Measurements from ENCODE around the gene CACNA1D.
A peak's percentile ranks its signal among the peaks of the same experiment; 100 is the strongest.

Gene CACNA1D

DNA sequence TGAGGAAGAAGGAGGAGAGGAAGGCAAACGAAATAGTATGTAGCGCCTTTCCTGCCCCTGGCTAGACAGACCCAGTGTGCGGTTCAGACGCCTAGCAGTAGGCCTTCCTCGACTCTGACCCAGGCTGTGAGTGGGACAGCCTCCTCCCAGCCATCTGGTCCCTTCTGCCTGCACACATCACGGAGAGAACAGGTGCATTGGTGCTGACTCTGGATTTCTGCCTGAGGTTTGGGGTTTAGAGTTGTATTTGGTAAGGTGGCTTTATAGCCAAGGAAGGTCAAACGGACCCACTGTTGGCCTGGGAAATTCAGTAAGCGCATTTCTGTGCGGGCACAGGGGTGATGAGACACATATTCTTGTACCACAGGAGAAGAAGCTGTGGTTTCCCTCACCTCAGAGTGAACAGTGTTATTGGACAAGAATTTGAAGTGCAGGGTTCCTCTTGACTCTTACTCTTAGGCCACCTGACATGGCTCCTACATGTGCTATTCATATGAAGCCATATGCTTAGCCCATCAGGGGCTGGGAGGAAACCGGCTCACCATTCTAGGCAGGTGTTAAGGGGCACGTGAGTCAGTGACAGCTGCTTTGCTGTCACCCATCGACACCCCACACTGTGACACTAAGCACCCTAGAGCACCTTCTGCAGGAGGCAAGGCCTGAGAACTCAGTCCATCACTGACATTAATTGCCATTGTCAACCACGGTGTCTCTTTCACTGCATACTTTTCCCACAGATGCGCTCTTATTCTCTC lies 208.5 kb downstream of the CACNA1D start:
- Mint-ChIP-seq H3K9me3 (no peaks in the 10 kb centered on the region), H3K4me3 (no peak overlapping the region), H3K4me1 (no peaks in the 10 kb centered on the region), H3K27ac (ENCODE audit: low read depth) (no peak overlapping the region), H3K36me3 (ENCODE audit: insufficient read depth) (no peaks in the 10 kb centered on the region), H3K27me3 (peaks cover 17% of the 10 kb centered on the region)
- ATAC-seq (replicated peaks; ENCODE audit: extremely low read depth, poor library complexity, severe bottlenecking) (no peak), DNase-seq (ENCODE audit: low spot score in 2 of 2) (no peak)

GRCh38 chr3:53703630-53704362 lies 209.4 kb downstream of the CACNA1D start:
- no peak for ATAC-seq (replicated peaks; ENCODE audit: extremely low read depth, poor library complexity, severe bottlenecking)
- no peaks in the 10 kb centered on the region for H3K4me1 Mint-ChIP-seq
- no peak for DNase-seq (ENCODE audit: low spot score in 2 of 2)

DNA sequence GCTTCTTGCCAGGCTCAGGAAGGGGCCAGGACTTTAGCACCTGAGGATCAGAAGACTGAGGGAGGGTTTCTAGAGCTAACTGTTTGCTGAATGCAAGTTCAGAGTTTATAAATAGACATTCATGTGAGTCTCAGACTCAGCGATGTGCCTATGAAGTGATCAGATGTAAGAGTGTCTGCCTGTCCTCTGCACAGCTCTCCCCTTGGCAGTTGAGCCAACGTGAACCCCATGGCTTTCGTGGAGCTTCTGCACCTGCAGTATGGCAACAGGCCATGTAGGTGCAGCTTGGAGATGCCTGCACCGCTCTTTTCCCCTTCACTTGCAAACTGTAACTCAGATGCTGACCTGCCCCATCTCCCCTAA lies 209.9 kb downstream of the CACNA1D start:
- no peaks in the 10 kb centered on the region for H3K9me3 Mint-ChIP-seq
- no peak overlapping the region for H3K4me3 Mint-ChIP-seq
- H3K4me1 Mint-ChIP-seq, result no peaks in the 10 kb centered on the region
- DNase-seq (ENCODE audit: low spot score in 2 of 2), result no peak
- no peak for ATAC-seq (replicated peaks; ENCODE audit: extremely low read depth, poor library complexity, severe bottlenecking)
- H3K36me3 Mint-ChIP-seq (ENCODE audit: insufficient read depth), result no peaks in the 10 kb centered on the region
- H3K27ac Mint-ChIP-seq (ENCODE audit: low read depth), result no peak overlapping the region
- peaks cover 3% of the 10 kb centered on the region for H3K27me3 Mint-ChIP-seq

More at GRCh38 chr3:53703630-53704362, 209.4 kb downstream of the CACNA1D start:
- no peak overlapping the region for H3K4me3 Mint-ChIP-seq
- H3K27me3 Mint-ChIP-seq, result peaks cover 9% of the 10 kb centered on the region
- H3K36me3 Mint-ChIP-seq (ENCODE audit: insufficient read depth), result no peaks in the 10 kb centered on the region
- H3K27ac Mint-ChIP-seq (ENCODE audit: low read depth), result no peak overlapping the region
- no peaks in the 10 kb centered on the region for H3K9me3 Mint-ChIP-seq

GRCh38 chr3:53705024-53705745 lies 210.8 kb downstream of the CACNA1D start:
- ATAC-seq (replicated peaks; ENCODE audit: extremely low read depth, poor library complexity, severe bottlenecking) (no peak), DNase-seq (ENCODE audit: low spot score in 2 of 2) (no peak)
- H3K9me3 Mint-ChIP-seq, result no peaks in the 10 kb centered on the region
- H3K4me3 Mint-ChIP-seq, result no peak overlapping the region
- no peak overlapping the region for H3K27ac Mint-ChIP-seq (ENCODE audit: low read depth)
- peaks cover 3% of the 10 kb centered on the region for H3K4me1 Mint-ChIP-seq
- H3K36me3 Mint-ChIP-seq (ENCODE audit: insufficient read depth), result no peaks in the 10 kb centered on the region
- no peaks in the 10 kb centered on the region for H3K27me3 Mint-ChIP-seq

DNA sequence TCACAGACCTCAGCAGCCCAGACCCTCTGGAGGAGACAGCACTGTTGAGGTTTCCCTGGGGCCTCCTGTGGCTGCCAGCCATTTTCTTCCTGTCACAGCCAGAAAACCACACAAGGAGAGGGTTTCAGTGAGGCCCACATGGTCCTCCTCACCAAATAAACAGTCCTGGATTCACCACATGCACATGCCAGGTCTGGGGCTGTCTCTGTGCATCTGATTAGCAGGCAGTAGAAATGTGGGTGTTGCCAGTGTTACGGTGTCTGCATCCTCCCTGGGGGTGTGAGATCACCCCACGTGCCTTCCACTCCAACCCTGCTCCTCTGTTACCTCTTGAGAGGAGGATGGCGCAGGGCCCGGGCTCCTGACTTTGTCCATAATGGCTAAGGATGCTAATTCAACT lies 211.4 kb downstream of the CACNA1D start:
- ATAC-seq (replicated peaks; ENCODE audit: extremely low read depth, poor library complexity, severe bottlenecking) (no peak), DNase-seq (ENCODE audit: low spot score in 2 of 2) (no peak)
- Mint-ChIP-seq H3K4me1 (peaks cover 5% of the 10 kb centered on the region), H3K9me3 (no peaks in the 10 kb centered on the region), H3K4me3 (no peak overlapping the region), H3K27me3 (no peaks in the 10 kb centered on the region), H3K27ac (ENCODE audit: low read depth) (no peak overlapping the region), H3K36me3 (ENCODE audit: insufficient read depth) (no peaks in the 10 kb centered on the region)

GRCh38 chr3:53707222-53707621 lies 212.8 kb downstream of the CACNA1D start:
- no peaks in the 10 kb centered on the region for H3K27me3 Mint-ChIP-seq
- ATAC-seq (replicated peaks; ENCODE audit: extremely low read depth, poor library complexity, severe bottlenecking) (no peak), DNase-seq (ENCODE audit: low spot score in 2 of 2) (no peak)
- H3K4me1 Mint-ChIP-seq, result peaks cover 5% of the 10 kb centered on the region
- H3K9me3 Mint-ChIP-seq, result no peaks in the 10 kb centered on the region
- no peaks in the 10 kb centered on the region for H3K36me3 Mint-ChIP-seq (ENCODE audit: insufficient read depth)
- no peak overlapping the region for H3K4me3 Mint-ChIP-seq
- no peak overlapping the region for H3K27ac Mint-ChIP-seq (ENCODE audit: low read depth)

DNA sequence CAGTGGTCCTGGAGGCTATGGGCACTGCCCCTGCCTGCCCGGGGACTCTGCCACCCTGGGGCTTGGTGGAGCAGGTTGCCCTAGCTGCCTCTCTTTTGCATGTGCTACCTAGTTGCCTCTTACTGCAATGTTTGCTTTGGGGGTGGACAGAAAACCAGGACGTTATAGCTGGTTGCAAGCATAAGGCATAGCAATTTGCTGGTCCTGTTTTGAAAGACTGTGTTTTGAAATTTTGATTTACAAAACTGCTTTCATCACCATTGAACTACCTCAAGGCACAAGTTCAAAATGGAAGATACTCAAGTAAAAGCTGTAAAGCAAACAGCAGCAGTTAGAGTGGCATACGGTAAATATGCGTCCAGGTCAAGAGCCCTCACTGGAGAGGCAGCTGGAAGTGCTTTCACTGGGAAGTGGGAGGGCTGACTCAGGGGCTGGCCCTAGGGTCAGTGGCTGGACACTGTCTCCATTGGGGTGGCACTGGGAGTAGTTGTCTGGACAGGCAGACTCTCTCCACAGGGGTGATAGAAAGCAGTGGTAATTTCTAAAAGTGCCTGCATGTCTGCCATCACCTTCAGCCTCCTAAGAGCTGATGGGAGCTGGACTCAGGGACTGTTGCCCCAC lies 213.7 kb downstream of the CACNA1D start:
- Mint-ChIP-seq H3K4me3 (no peak overlapping the region), H3K9me3 (no peaks in the 10 kb centered on the region), H3K27me3 (no peaks in the 10 kb centered on the region), H3K4me1 (peaks cover 5% of the 10 kb centered on the region), H3K27ac (ENCODE audit: low read depth) (no peak overlapping the region), H3K36me3 (ENCODE audit: insufficient read depth) (no peaks in the 10 kb centered on the region)
- DNase-seq (ENCODE audit: low spot score in 2 of 2) (no peak), ATAC-seq (replicated peaks; ENCODE audit: extremely low read depth, poor library complexity, severe bottlenecking) (no peak)

- Mint-ChIP-seq H3K36me3 (ENCODE audit: insufficient read depth) (no peaks in the 10 kb centered on the region), H3K4me1 (peaks cover 5% of the 10 kb centered on the region), H3K9me3 (no peaks in the 10 kb centered on the region), H3K27ac (ENCODE audit: low read depth) (no peak overlapping the region), H3K27me3 (no peaks in the 10 kb centered on the region), H3K4me3 (no peak overlapping the region)
- no peak for DNase-seq (ENCODE audit: low spot score in 2 of 2)
- no peak for ATAC-seq (replicated peaks; ENCODE audit: extremely low read depth, poor library complexity, severe bottlenecking)
Measured at GRCh38 chr3:53709256-53709655, 214.8 kb downstream of the CACNA1D start.

DNA sequence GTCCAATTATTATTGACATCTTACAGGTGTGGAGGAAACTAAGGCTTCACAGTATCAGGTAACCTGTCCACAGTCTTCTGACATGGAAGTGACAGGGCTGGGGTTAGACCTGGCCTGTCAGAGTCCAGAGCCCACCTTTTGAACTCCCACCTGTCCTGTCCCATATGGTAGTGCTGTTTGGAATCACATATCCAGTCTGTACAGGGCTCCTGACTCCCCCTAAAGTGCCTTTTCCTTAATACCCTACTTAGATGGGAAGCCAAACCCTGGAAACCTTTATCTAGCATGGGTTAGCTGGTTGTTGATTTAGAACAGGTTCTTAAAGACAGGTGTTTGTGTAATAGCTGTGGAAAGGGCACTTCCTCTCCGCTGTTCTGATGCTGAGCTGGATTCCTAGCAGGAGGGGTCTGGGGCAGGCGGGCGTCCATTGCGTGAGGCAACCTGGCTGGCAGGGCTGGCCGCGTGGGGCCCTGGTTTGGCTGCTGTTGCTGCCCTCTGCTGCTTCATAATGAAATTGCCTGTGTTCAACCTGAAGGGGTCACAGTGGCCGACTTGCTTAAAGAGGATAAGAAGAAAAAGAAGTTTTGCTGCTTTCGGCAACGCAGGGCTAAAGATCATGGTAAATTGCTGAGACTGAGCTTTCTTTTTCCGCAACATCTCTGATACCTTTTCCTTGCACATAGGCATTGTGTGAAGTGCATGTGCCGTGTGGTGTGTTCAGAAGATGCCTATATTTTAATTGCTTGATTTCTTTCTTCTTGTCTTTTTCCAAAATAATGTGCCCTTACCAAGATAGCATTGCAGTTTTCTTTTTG lies 215.7 kb downstream of the CACNA1D start:
- Mint-ChIP-seq H3K4me3 (no peak overlapping the region), H3K27me3 (no peaks in the 10 kb centered on the region), H3K4me1 (peaks cover 5% of the 10 kb centered on the region), H3K9me3 (no peaks in the 10 kb centered on the region), H3K36me3 (ENCODE audit: insufficient read depth) (no peaks in the 10 kb centered on the region), H3K27ac (ENCODE audit: low read depth) (no peak overlapping the region)
- DNase-seq (ENCODE audit: low spot score in 2 of 2) (peak; percentile 33 to 37), ATAC-seq (replicated peaks; ENCODE audit: extremely low read depth, poor library complexity, severe bottlenecking) (peak; percentile 28)

DNA sequence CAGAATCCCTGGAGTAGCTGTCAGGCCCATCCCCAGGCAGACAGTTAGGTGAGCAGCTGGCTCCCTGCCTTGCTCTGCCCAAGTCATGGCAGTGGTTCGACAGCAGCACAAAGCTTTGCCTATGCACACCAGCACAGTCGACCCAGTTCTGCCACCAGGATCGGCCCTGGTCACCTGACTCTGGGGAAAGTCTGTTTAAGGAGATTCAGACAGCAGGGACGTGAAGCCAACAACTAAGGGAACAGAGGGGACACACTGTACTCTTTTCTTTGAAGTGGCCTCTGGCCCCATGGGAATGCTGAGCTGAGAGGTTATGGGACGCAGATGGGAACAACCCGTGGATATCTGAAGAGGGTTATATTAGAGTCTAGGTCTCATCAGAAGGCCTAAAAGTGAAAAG lies 217.0 kb downstream of the CACNA1D start:
- H3K4me3 Mint-ChIP-seq, result no peak overlapping the region
- H3K27ac Mint-ChIP-seq (ENCODE audit: low read depth), result no peak overlapping the region
- peaks cover 5% of the 10 kb centered on the region for H3K4me1 Mint-ChIP-seq
- H3K36me3 Mint-ChIP-seq (ENCODE audit: insufficient read depth), result no peaks in the 10 kb centered on the region
- no peaks in the 10 kb centered on the region for H3K9me3 Mint-ChIP-seq
- ATAC-seq (replicated peaks; ENCODE audit: extremely low read depth, poor library complexity, severe bottlenecking) (no peak), DNase-seq (ENCODE audit: low spot score in 2 of 2) (no peak)
- H3K27me3 Mint-ChIP-seq, result no peaks in the 10 kb centered on the region

DNA sequence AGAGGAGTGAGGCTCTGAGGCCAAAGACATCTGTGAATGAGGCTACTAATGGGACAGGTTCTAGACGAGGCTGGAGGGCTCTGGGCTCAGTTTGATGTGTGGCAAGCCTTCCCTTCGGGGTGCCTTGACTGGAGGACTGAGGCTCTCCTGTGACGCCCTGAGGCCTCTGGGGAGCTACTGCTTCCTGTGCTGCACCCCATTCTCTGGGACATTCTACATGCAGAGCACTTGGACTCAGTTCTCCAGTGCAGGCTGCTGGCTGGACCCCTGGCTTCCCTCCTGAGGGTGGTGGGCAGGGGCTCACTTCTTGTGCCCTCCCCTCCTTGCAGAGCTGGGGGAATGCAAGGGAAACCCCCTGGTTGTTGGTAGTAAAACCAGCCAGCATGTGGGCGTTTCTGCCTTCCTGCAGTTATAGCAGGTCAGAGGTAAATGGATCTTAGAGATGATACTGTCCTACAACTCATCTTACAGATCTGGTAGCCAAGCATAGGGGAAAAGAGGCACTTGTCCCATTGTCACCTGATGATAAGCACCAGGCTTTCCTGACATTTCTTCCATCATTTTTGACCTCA lies 218.5 kb downstream of the CACNA1D start:
- ATAC-seq (replicated peaks; ENCODE audit: extremely low read depth, poor library complexity, severe bottlenecking) (no peak), DNase-seq (ENCODE audit: low spot score in 2 of 2) (no peak)
- Mint-ChIP-seq H3K27me3 (no peaks in the 10 kb centered on the region), H3K4me3 (no peak overlapping the region), H3K36me3 (ENCODE audit: insufficient read depth) (no peaks in the 10 kb centered on the region), H3K4me1 (peaks cover 5% of the 10 kb centered on the region), H3K27ac (ENCODE audit: low read depth) (no peak overlapping the region), H3K9me3 (no peaks in the 10 kb centered on the region)

DNA sequence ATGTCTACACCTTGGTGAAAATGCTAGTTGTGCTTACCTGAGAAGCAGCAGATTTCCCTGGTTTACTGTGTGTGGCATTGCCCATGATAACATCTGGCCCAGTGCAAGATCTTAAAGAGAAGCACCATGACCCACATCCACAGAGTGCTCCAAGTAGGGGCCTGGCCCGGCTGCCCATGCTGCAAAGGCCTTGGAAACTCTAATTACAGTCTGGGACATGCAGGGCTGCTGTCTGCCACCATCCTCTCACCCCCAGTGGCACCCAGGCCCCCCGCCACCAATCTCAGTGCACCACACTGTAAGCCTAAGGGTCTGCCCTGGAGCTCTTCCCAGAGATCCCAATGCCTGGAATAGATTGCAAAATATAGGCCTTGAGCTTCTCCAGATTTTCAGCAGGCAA lies 219.2 kb downstream of the CACNA1D start:
- Mint-ChIP-seq H3K4me1 (peaks cover 5% of the 10 kb centered on the region), H3K36me3 (ENCODE audit: insufficient read depth) (no peaks in the 10 kb centered on the region), H3K9me3 (no peaks in the 10 kb centered on the region), H3K27ac (ENCODE audit: low read depth) (no peak overlapping the region), H3K27me3 (no peaks in the 10 kb centered on the region), H3K4me3 (no peak overlapping the region)
- no peak for DNase-seq (ENCODE audit: low spot score in 2 of 2)
- no peak for ATAC-seq (replicated peaks; ENCODE audit: extremely low read depth, poor library complexity, severe bottlenecking)
